GM18907 (cell line): ENCODE data around the gene SUPT7L.
"Not testable (repeated sequence)": the region's sequence is repeated elsewhere in the genome, so short reads cannot be mapped to it uniquely, and the experiment has no call there.

Experiments
- ATAC-seq: cut with Tn5 transposase; IDR thresholded peaks from one replicate; pipeline ENCODE4 v1.9.1; 2021; ENCODE audit warnings: mild to moderate bottlenecking, moderate library complexity; ENCODE audit not compliant: unreplicated experiment

Gene SUPT7L

DNA sequence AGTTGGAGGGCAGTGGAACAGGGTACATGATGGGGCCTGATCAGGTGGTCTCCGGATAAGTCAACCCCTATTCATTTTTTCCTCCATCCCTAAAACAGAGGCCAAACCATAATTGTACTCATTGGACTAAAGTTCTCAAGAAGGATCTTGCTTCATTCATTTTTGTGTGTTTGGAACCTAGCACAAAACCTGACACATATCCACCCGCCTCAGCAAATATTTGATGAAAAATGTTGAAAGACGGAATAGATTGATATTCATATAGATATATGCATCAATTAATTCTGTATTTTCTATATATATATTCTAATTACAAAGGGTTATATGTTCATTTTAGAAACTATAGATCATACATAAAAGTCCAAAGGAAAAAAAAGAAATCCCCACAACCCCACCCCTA lies 22.2 kb upstream of the SUPT7L start:
- ATAC-seq: no peak

DNA sequence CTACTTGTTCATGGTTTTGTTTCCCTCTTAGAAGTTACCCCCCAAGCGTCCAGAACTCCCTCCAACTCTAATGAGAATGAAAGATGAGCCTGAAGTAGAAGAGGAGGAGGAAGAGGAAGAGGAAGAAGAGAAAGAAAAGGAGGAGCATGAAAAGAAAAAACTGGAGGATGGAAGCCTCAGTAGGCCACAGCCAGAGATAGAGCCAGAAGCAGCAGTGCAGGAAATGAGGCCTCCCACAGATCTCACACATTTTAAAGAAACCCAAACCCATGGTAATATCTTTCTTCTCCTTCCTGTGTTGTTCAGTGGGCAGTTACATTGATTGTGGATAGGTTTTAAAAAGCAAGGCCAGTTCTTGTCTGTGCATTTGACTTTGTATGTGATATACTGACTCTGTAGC lies 21.6 kb upstream of the SUPT7L start:
- not testable (repeated sequence) for ATAC-seq

GRCh38 chr2:27683390-27684071 lies 20.1 kb upstream of the SUPT7L start:
- ATAC-seq: peak; percentile 72

- ATAC-seq: not testable (repeated sequence)
Observed at GRCh38 chr2:27682334-27682771, 18.9 kb upstream of the SUPT7L start.

DNA sequence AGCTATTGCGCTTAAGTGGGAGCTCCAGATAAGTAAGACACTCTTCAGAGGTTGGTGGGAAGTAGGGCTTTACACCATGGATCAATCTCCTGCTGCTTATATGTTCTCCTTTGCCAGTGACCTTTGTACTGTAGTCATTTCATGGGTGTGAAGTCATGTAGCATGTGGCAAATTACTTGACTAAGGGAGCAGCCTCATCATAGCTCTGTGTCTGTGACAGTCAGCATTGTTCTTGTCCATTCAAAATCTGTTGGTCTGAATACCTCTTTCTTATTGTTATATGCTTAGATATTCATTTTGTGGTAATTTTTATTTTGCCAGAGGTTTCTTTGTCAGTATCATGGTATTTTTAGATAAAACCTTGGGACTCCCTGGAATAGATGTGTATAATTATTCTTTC lies 18.4 kb upstream of the SUPT7L start:
- ATAC-seq: no peak

GRCh38 chr2:27680571-27680970 lies 17.2 kb upstream of the SUPT7L start:
- ATAC-seq: no peak

DNA sequence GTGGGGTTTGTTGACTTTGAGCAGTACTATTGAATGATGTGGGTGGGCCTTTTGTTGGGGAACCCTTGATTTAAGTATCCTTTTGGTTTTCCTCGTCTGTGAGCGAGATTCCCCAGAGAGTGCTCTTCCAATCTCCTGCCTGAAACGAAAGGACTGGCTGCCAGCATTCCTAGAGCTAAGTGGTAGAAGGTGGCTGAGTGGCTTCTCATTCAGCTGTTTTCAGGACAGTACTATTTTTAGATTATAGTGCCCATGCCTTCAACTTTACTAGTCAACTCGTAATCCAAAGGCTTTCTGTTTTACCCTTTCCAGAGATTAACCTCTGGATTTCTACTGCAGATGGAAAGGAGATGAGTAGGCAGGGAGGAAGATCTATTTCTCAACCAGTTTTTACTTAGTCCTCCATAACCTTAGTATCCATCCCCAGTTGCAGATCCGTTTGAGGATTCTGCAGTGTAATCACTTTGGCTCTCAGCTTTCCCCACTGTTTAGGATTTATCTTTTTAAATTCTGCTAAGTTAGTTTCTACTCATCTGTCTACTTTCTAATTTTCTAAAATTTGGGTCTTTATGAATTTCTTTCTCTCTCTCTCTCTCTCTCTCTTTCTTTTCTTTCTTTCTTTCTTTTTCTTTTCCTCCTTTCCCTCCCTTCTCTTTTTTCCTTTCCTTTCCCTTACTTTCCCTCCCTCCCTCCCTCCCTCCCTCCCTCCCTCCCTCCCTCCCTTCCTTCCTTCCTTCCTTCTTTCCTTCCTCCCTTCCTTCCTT lies 9.5 kb upstream of the SUPT7L start:
- ATAC-seq: no peak

- ATAC-seq: no peak
Observed at GRCh38 chr2:27671235-27671634, 7.8 kb upstream of the SUPT7L start.

- ATAC-seq: no peak
Observed at GRCh38 chr2:27667446-27667845, 4.0 kb upstream of the SUPT7L start.

DNA sequence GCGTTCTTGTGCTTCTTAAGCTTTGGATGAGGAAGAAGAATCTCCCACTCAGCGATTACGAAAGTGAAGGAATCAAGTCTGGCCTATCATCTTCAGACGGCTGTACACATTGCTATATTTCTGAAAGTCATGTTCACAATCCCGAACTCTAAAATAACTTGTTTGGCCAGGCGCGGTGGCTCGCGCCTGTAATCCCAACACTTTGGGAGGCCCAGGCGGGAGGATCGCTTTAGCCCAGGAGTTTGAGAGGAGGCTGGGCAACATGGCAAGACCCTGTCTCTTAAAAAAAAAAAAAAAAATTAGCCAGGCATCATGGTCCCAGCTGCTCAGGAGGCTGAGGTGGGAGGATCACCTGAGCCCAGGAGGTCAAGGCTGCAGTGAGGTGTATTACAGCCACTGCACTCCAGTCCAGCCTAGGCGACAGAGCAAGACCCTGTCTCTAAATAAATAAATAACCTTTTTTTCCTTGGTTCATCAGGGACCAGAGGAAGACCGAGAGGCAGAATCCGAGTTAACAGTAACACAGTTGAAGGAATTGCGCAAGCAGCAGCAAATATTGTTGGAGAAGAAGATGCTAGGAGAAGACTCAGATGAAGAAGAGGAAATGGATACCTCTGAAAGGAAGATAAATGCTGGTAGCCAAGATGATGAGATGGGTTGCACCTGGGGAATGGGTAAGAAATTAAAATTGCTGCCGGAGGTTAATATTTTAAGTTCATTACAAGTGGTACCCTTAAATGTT lies 1.4 kb upstream of the SUPT7L start:
- no peak for ATAC-seq

GRCh38 chr2:27664154-27664574 lies 750 bp upstream of the SUPT7L start:
- peak; percentile 21 for ATAC-seq

GRCh38 chr2:27661371-27661770 lies 2.0 kb downstream of the SUPT7L start:
- ATAC-seq: no peak

DNA sequence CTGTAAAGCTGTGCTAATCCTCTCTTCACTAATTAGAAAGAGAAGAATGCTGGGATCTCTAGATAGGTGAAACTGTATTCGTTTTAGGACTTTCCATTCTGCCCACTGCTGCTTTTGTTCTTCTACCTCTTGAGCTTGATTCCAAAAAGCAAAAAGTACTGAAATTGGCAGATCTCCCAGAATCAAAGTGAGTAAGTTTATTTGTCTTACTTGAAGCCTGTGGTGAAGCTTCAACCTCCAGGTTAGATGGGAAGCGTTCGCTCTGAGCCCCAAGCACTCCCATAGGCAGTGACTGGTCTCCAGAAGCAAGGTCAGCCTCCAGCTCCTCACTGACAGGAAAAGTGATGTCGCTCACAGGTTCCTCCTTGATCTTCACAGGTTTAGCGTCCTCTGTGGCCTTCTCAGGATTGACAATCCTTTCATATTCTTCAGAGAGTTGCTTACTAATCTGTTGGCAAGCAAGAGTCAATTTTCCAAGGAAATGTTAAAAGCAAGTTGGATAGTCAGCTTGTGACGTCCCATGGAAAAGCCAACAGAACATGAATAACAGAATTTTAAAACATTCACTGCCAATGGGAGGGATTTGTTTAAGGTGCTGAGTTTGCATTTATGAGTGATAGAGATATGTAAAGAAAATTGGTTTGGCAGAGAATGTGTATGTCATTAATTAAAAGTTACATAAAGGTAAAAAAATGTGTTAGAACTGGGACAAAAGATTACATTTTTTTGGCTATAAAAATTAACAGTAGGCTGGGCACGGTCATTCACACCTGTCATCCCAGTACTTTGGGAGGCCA lies 8.1 kb downstream of the SUPT7L start:
- ATAC-seq: no peak

DNA sequence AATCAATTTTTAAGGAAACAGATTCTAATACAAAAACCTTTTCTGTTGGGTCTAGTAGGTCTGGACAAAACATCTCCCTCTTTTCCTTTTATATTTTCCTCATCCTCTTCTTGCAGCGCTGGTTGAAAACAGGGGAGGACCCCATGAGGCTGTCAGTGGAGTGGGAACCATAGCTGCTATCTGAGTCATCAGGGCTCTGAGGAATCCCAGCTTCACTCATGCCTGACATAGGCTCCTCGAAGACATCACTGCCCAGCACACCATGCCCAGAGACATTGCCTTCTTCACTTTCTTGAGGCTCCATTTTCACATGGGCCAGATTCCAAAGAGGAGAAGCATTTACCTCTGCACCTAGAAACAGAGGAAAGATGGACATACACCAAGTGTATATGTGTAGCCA lies 10.0 kb downstream of the SUPT7L start:
- no peak for ATAC-seq

DNA sequence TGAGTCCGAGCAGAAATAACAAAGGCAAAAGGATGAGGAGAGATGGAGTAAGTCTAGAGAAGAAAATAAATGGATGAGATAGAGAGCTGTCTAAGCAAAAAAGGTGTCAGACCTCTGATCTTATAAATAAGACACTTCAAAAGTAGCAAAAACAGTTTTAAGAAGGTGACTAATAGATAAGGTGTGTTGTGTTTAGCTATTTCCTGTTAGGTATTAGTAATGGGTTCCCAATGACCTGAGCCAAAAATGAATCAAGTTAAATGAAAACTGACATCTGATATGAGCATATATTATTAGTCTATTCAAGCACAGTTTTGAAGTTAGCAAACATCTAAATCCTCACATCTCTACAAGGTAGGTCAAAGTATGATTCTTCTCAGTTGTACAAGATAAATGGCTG lies 10.6 kb downstream of the SUPT7L start:
- no peak for ATAC-seq

DNA sequence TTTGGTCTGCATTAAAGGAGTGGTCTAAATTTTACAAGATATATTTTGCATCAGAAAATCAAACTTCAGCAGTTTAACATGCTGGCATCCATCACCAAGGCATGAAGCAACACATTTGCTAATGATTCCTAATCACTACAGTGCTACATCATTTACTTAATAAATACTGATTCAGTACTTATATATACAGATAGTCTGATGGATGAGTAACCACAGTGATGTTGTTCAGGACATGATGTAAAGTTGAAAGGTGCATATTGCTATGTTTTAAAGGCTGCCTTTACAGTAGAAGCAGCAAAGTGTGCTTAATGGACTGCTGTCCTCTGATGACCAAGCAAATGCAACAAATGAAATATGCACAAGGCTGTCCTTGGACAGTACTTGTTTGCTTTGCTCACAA lies 11.1 kb downstream of the SUPT7L start:
- no peak for ATAC-seq

GRCh38 chr2:27651056-27651455 lies 12.4 kb downstream of the SUPT7L start:
- ATAC-seq: no peak

- no peak for ATAC-seq
Observed at GRCh38 chr2:27647737-27648136, 15.7 kb downstream of the SUPT7L start.

DNA sequence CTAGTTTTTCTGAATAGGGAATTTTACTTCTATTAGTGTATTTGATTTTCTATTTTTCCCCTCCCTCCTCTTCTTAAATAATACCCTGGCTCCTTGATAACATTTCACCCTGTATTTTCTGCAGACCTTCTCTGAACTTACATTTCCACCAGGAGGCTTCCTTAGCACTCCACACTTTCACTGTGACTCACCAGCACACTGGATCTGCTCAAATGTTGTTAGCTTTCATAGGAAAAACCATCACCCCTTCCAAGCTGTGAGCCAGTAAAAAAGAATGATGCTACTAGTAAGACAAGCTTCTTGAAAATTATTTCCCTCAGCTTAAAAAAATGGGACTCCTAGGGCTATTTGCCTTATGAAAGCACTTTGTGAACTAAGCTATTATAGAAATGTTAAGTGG lies 16.1 kb downstream of the SUPT7L start:
- ATAC-seq: no peak

- ATAC-seq: no peak
Observed at GRCh38 chr2:27645197-27645596, 18.2 kb downstream of the SUPT7L start.

DNA sequence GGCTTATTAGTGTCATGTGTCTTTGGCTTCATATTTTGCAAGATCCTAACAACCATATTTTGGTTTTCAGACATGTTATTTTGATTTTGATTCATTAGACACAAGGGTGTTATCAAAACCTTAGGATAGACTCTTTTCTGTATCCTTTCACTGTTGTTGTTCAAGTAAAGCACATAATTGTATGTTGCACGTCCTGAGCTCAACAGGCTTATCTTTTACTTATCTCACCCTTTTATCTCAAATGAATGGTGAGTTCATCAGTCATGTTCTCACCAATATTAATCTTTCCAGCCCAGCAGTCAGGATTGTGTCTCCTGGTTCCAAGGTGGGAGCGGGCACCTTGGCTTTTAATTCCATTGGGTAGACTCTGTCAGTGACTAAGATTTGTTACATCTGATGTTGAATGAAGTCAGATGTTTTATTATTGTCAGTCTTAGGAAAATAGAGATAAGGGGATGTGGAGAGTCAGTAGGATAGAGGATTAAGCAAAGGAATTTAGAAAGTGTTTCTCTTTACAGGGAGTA lies 22.6 kb downstream of the SUPT7L start:
- ATAC-seq: no peak
